K562 (cell line): ENCODE data around the gene ANKRD31. TPM values are rescaled to one million over a fixed set of nuclear protein-coding genes. Genes with fewer than 3 reads are reported as not detected.

Source experiments
- ATAC-seq: fragments of 200-7000 bp; cut with Tn5 transposase; 3 replicates; pipeline ENCODE4 v1.9.1; 2020; ENCODE audit warnings: moderate library complexity
- BruUV-seq: library from RNA; stranded (reverse); fragments of 400-500 nt; replicated peaks from 2 replicates; lab custom pipeline; 2021; lab: Mats Ljungman, UMichigan
- CTCF ChIA-PET: fragments of 300-600 bp; formaldehyde crosslinking; extraction: SDS; loops from one replicate; lab custom pipeline; 2021; ENCODE audit warnings: low intra/inter-chr PET ratio; lab: Yijun Ruan, JAX
- POLR2A ChIA-PET: fragments of 300-600, 350-650 bp; sonication (Branson Sonifier 250); formaldehyde crosslinking; extraction: SDS; loops from one replicate; lab custom pipeline; 2021; ENCODE audit warnings: antibody characterized with exemption, inconsistent platforms; lab: Yijun Ruan, JAX
- DNase-seq, 4 experiments: peaks; one replicate each; pipeline versions ENCODE4 v3.0.0 to v3.0.0-alpha.2; 2011 to 2018; ENCODE audit warnings: low spot score in 3 of 4, mixed read lengths in 3 of 4; ENCODE audit errors: extremely low read depth in 1 of 4
- FAIRE-seq: peaks from 2 replicates; lab custom pipeline; 2011; peaks lifted over from hg19 to GRCh38; lab: Jason Lieb, UNC
- H2AFZ ChIP-seq: 2 replicates; pipeline ENCODE4 v1.6.0; 2011; ENCODE audit warnings: low read depth, low read length, control low read depth, inconsistent platforms
- H3K27ac ChIP-seq: fragments of 200-600 bp; 3 replicates; pipeline ENCODE4 v1.8.0; 2011; ENCODE audit warnings: low read depth, mild to moderate bottlenecking, control low read depth, inconsistent platforms, low read length, moderate library complexity, mixed read lengths; ENCODE audit errors: extremely low read depth
- H3K27me3 ChIP-seq, 2 experiments: fragments of 300-600 bp in 1 of 2; 2 replicates in 1 of 2; 3 replicates in 1 of 2; pipeline versions ENCODE4 v1.6.0 to v1.8.0; 2011; ENCODE audit warnings: inconsistent platforms in 2 of 2, low read length in 2 of 2, mild to moderate bottlenecking in 1 of 2, mixed read lengths in 1 of 2, moderate library complexity in 1 of 2; ENCODE audit not compliant: control insufficient read depth in 2 of 2, insufficient read depth in 2 of 2
- H3K36me3 ChIP-seq: fragments of 300-600 bp; 3 replicates; pipeline ENCODE4 v1.8.0; 2011; ENCODE audit warnings: mild to moderate bottlenecking, low read length, inconsistent platforms; ENCODE audit not compliant: control insufficient read depth, insufficient read depth
- H3K4me1 ChIP-seq, 2 experiments: fragments of 200-600 bp in 1 of 2; replicated peaks in 1 of 2; 2 replicates in 1 of 2; 3 replicates in 1 of 2; pipeline versions ENCODE4 v1.5.1 to v1.8.0; 2011; ENCODE audit warnings: inconsistent platforms in 2 of 2, low read length in 2 of 2, mild to moderate bottlenecking in 1 of 2, mixed read lengths in 1 of 2, moderate library complexity in 1 of 2; ENCODE audit not compliant: control insufficient read depth in 2 of 2, insufficient read depth in 2 of 2
- H3K4me2 ChIP-seq: 2 replicates; pipeline ENCODE4 v1.6.1; 2011; ENCODE audit warnings: low read length, control low read depth, inconsistent platforms, mixed read lengths; ENCODE audit not compliant: insufficient read depth
- H3K4me3 ChIP-seq: fragments of 200-600 bp; sonication (generic), shearing (Covaris generic); 2 replicates; pipeline ENCODE4 v1.5.1; 2016; ENCODE audit warnings: control low read depth, inconsistent platforms
- H3K79me2 ChIP-seq: fragments of 200-600 bp; 3 replicates; pipeline ENCODE4 v1.8.0; 2011; ENCODE audit warnings: low read length, inconsistent platforms; ENCODE audit not compliant: control insufficient read depth, insufficient read depth
- H3K9ac ChIP-seq, 2 experiments: 2 replicates each; pipeline versions ENCODE4 v1.6.0 to v1.6.1; 2011; ENCODE audit warnings: low read depth in 2 of 2, low read length in 2 of 2, control low read depth in 1 of 2, inconsistent platforms in 1 of 2, mild to moderate bottlenecking in 1 of 2, mixed read lengths in 1 of 2; ENCODE audit not compliant: insufficient read depth in 1 of 2
- H3K9me1 ChIP-seq: one replicate; pipeline ENCODE4 v1.6.0; 2011; ENCODE audit warnings: inconsistent platforms, mild to moderate bottlenecking, low read length, moderate library complexity; ENCODE audit not compliant: control insufficient read depth, insufficient read depth
- H3K9me3 ChIP-seq: replicated peaks from 2 replicates; pipeline ENCODE4 v1.5.1; 2011; ENCODE audit warnings: low read depth, low read length, inconsistent platforms; ENCODE audit not compliant: control insufficient read depth, insufficient read depth
- H4K20me1 ChIP-seq: replicated peaks from 2 replicates; pipeline ENCODE4 v1.6.1; 2011; ENCODE audit warnings: low read length, inconsistent platforms, mixed read lengths; ENCODE audit not compliant: control insufficient read depth, insufficient read depth
- CUX1 ChIP-seq: fragments of 200-800 bp; sonication (Bioruptor generic); IDR thresholded peaks from 2 replicates; pipeline ENCODE4 v1.6.1; 2016; ENCODE audit warnings: missing genetic modification characterization, missing compliant biosample characterization
- HMG20B ChIP-seq: fragments of 250-450 bp; sonication (Bioruptor Pico); IDR thresholded peaks from 2 replicates; pipeline ENCODE4 v1.5.0; 2021; ENCODE audit warnings: mild to moderate bottlenecking
- NONO ChIP-seq, 2 experiments: fragments of 200-400 bp in 1 of 2; fragments of 450-650 bp in 1 of 2; formaldehyde crosslinking in 1 of 2; IDR thresholded peaks; 2 replicates each; pipeline ENCODE4 v1.6.1; 2017; ENCODE audit warnings: low read depth in 2 of 2, mild to moderate bottlenecking in 2 of 2, moderate library complexity in 2 of 2, low read length in 1 of 2
- NR2C1 ChIP-seq, 2 experiments: fragments of 450-650 bp; IDR thresholded peaks; 2 replicates each; pipeline ENCODE4 v1.6.1; 2017; ENCODE audit warnings: mild to moderate bottlenecking in 2 of 2, antibody characterized with exemption in 1 of 2, inconsistent platforms in 1 of 2, missing compliant biosample characterization in 1 of 2, missing genetic modification characterization in 1 of 2
- SP2 ChIP-seq: IDR thresholded peaks from 2 replicates; pipeline ENCODE4 v1.6.1; 2011; ENCODE audit warnings: mild to moderate bottlenecking, low read depth, low read length, moderate library complexity; ENCODE audit not compliant: poor library complexity, severe bottlenecking; ENCODE audit errors: extremely low read depth
- TFE3 ChIP-seq: fragments of 450-650 bp; formaldehyde crosslinking; IDR thresholded peaks from 2 replicates; pipeline ENCODE4 v1.4.0; 2020; ENCODE audit warnings: mild to moderate bottlenecking, mixed read lengths
- ZEB2 ChIP-seq: fragments of 450-650 bp; IDR thresholded peaks from 2 replicates; pipeline ENCODE4 v1.6.1; 2016
- in situ Hi-C: fragments of 300-500 bp; cut with MboI; formaldehyde crosslinking; loops from 4 replicates; pipeline ENCODE4 v1.15.0; 2018; ENCODE audit warnings: inconsistent platforms, mixed read lengths
- intact Hi-C: fragments of 100-400 bp; cut with micrococcal nuclease; formaldehyde crosslinking; loops from 2 replicates; pipeline ENCODE4 v1.14.2; 2022
- polyA plus RNA-seq, 8 experiments: library from polyadenylated mRNA; depleted of rRNA in 4 of 8; stranded (reverse) in 5 of 8; unstranded in 3 of 8; fragments of >200 nt; fragmentation: Nextera tagmentation in 2 of 8; fragmentation: Illumina TruSeq in 1 of 8; extraction: Ambion mirVana in 2 of 8; extraction: Trizol in 1 of 8; gene quantifications; 2 replicates each; pipeline versions ENCODE4 v1.2.1 to v1.2.3, GENCODE V29; 2011 to 2014; ENCODE audit warnings: inconsistent platforms in 1 of 8, missing spikeins in 1 of 8
- total RNA-seq, 7 experiments: library from RNA; depleted of rRNA in 6 of 7; stranded (reverse); fragments of >200 nt in 6 of 7; fragmentation: Illumina TruSeq in 2 of 7; extraction: Trizol in 2 of 7; gene quantifications; 2 replicates each; pipeline versions ENCODE4 v1.2.1 to v1.2.3, GENCODE V29; 2011 to 2021; ENCODE audit warnings: low replicate concordance in 1 of 7
- TF ChIP-seq, protein P1 (sequence below), 3 experiments: fragments of 200-800 bp in 1 of 3; fragments of 250-450 bp in 1 of 3; fragments of 450-650 bp in 1 of 3; sonication (Bioruptor Pico) in 1 of 3; sonication (Bioruptor generic) in 1 of 3; formaldehyde crosslinking in 1 of 3; IDR thresholded peaks; 2 replicates each; pipeline versions ENCODE4 v1.6.1 to v1.8.0; 2016 to 2022; ENCODE audit warnings: mild to moderate bottlenecking in 2 of 3, missing genetic modification characterization in 2 of 3, missing compliant biosample characterization in 1 of 3, moderate library complexity in 1 of 3

ANKRD31 gene
- total and polyA plus RNA-seq, 9 of the 15 experiments (the other 6 are each of a cell fraction or from before 2014, with no cell fraction given) = under 0.01 to 0.11 (median 0.05) TPM; not detected in 1

DNA sequence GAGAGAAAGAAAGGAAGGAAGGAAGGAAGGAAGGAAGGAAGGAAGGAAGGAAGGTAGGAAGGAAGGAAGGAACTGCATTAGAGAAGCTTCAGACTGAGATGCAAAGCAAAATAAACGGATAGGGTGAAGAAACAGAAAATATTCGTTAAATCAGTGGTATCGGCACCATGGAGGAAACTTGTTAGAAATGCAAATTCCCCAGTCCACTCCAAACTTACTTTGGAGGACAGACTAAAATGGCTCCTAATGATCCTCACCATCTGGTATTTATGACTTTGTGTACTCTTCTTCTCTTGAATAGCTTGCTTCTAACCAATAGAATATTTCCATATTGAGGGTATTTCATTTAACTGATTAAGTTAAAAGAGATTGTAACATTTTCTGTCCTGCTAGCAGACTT, 96.4 kb downstream of the ANKRD31 start (continued):
- TF ChIP-seq CUX1 (CRISPR knock-in tag) = no peak

GRCh38 chr5:75138689-75139088, 98.0 kb downstream of the ANKRD31 start:
- no peak overlapping the region for H3K4me3 ChIP-seq
- no peak overlapping the region for H3K9ac ChIP-seq
- no peaks in the 10 kb centered on the region for H3K9me1 ChIP-seq
- no peak for FAIRE-seq
- H3K4me1 ChIP-seq = no peaks in the 10 kb centered on the region
- no peak for ATAC-seq
- no peaks in the 10 kb centered on the region for H3K79me2 ChIP-seq
- CTCF ChIA-PET = no interaction called here
- in situ Hi-C loops (no loop called here), intact Hi-C loops (no loop called here)
- no peaks in the 10 kb centered on the region for H3K36me3 ChIP-seq
- no TSS peak for BruUV-seq
- H2AFZ ChIP-seq = no peak overlapping the region
- POLR2A ChIA-PET = no interaction called here
- H3K27ac ChIP-seq = no peak overlapping the region
- H3K4me2 ChIP-seq = no peak overlapping the region
- no peaks in the 10 kb centered on the region for H4K20me1 ChIP-seq
- DNase-seq = no peak
- no peaks in the 10 kb centered on the region for H3K9me3 ChIP-seq
- no peaks in the 10 kb centered on the region for H3K27me3 ChIP-seq
- TF ChIP-seq TFE3 (CRISPR knock-in tag) (no peak), HMG20B (CRISPR knock-in tag) (no peak), NR2C1 (IDR thresholded peaks at IDR 0.05) (no peak), NR2C1 (tag; IDR thresholded peaks at IDR 0.05) (no peak), NONO (IDR thresholded peaks at IDR 0.05; ENCODE audit: low read depth in 2 of 2, low read length in 1 of 2) (no peak), ZEB2 (no peak), SP2 (no peak)
- TF ChIP-seq, protein P1, sequence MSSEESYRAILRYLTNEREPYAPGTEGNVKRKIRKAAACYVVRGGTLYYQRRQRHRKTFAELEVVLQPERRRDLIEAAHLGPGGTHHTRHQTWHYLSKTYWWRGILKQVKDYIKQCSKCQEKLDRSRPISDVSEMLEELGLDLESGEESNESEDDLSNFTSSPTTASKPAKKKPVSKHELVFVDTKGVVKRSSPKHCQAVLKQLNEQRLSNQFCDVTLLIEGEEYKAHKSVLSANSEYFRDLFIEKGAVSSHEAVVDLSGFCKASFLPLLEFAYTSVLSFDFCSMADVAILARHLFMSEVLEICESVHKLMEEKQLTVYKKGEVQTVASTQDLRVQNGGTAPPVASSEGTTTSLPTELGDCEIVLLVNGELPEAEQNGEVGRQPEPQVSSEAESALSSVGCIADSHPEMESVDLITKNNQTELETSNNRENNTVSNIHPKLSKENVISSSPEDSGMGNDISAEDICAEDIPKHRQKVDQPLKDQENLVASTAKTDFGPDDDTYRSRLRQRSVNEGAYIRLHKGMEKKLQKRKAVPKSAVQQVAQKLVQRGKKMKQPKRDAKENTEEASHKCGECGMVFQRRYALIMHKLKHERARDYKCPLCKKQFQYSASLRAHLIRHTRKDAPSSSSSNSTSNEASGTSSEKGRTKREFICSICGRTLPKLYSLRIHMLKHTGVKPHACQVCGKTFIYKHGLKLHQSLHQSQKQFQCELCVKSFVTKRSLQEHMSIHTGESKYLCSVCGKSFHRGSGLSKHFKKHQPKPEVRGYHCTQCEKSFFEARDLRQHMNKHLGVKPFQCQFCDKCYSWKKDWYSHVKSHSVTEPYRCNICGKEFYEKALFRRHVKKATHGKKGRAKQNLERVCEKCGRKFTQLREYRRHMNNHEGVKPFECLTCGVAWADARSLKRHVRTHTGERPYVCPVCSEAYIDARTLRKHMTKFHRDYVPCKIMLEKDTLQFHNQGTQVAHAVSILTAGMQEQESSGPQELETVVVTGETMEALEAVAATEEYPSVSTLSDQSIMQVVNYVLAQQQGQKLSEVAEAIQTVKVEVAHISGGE (CRISPR knock-in tag; IDR thresholded peaks at IDR 0.05) = no peak
